HK-2 (cell line): ENCODE data around the gene L3MBTL1.
"Not testable (repeated sequence)": the region's sequence is repeated elsewhere in the genome, so short reads cannot be mapped to it uniquely, and the experiment has no call there.

Source experiments
- DNase-seq: peaks from one replicate; pipeline ENCODE4 v3.0.0-alpha.2; 2018; ENCODE audit not compliant: unreplicated experiment

The L3MBTL1 gene

GRCh38 chr20:43559147-43559987 is 51.9 kb downstream of the L3MBTL1 start:
- no peak for DNase-seq

GRCh38 chr20:43560974-43561373 is 53.5 kb downstream of the L3MBTL1 start:
- DNase-seq, result no peak

GRCh38 chr20:43563429-43563828 is 55.9 kb downstream of the L3MBTL1 start:
- DNase-seq, result no peak

- no peak for DNase-seq
Observed at GRCh38 chr20:43563991-43564390, 56.5 kb downstream of the L3MBTL1 start.

- no peak for DNase-seq
Observed at GRCh38 chr20:43564455-43564854, 57.0 kb downstream of the L3MBTL1 start.

GRCh38 chr20:43564993-43565757 is 57.7 kb downstream of the L3MBTL1 start:
- no peak for DNase-seq

- no peak for DNase-seq
Observed at GRCh38 chr20:43565758-43566104, 58.2 kb downstream of the L3MBTL1 start.

- DNase-seq, result no peak
Observed at GRCh38 chr20:43567477-43567876, 60.0 kb downstream of the L3MBTL1 start.

- no peak for DNase-seq
Observed at GRCh38 chr20:43568706-43569105, 61.2 kb downstream of the L3MBTL1 start.

- DNase-seq, result no peak
Observed at GRCh38 chr20:43569282-43569681, 61.8 kb downstream of the L3MBTL1 start.

- no peak for DNase-seq
Observed at GRCh38 chr20:43570496-43570895, 63.0 kb downstream of the L3MBTL1 start.

- no peak for DNase-seq
Observed at GRCh38 chr20:43571310-43571709, 63.8 kb downstream of the L3MBTL1 start.

GRCh38 chr20:43571771-43572170 is 64.3 kb downstream of the L3MBTL1 start:
- DNase-seq, result no peak

GRCh38 chr20:43572891-43573290 is 65.4 kb downstream of the L3MBTL1 start:
- no peak for DNase-seq

- DNase-seq, result no peak
Observed at GRCh38 chr20:43576108-43576507, 68.6 kb downstream of the L3MBTL1 start.

- no peak for DNase-seq
Observed at GRCh38 chr20:43579861-43580793, 72.6 kb downstream of the L3MBTL1 start.

GRCh38 chr20:43583133-43583864 is 75.8 kb downstream of the L3MBTL1 start:
- DNase-seq, result no peak

- DNase-seq, result peak; percentile 96
Observed at GRCh38 chr20:43583982-43584432, 76.5 kb downstream of the L3MBTL1 start.

GRCh38 chr20:43584448-43585136 is 77.1 kb downstream of the L3MBTL1 start:
- DNase-seq, result peak; percentile 87

GRCh38 chr20:43586641-43587040 is 79.1 kb downstream of the L3MBTL1 start:
- DNase-seq, result no peak

GRCh38 chr20:43588526-43588925 is 81.0 kb downstream of the L3MBTL1 start:
- not testable (repeated sequence) for DNase-seq
